ENCODE measurements around the gene MORN4. TPM values are rescaled to one million over a fixed set of nuclear protein-coding genes. Genes with fewer than 3 reads are reported as not detected.

The MORN4 gene
- total RNA-seq, 1 experiment from 2014 or later: 11.9 TPM

GRCh38 chr10:97612386-97612785, 20.9 kb downstream of the MORN4 start:
- H3K9ac ChIP-seq (ENCODE audit: extremely low read depth, insufficient read length, low read length): no peak overlapping the region
- H3K27ac Mint-ChIP-seq: no peak overlapping the region
- peak; percentile 51 for DNase-seq
- no peak overlapping the region for H2BK5ac ChIP-seq (ENCODE audit: insufficient read length, low read length)
- H3K4me2 ChIP-seq (ENCODE audit: insufficient read depth, insufficient read length, low read length): no peak overlapping the region
- no peak overlapping the region for H2BK12ac ChIP-seq (ENCODE audit: insufficient read length, low read depth, low read length)
- no peak overlapping the region for H3K14ac ChIP-seq (ENCODE audit: insufficient read depth, low read length)
- H2BK120ac ChIP-seq (ENCODE audit: low read depth, low read length, poor library complexity, severe bottlenecking): no peak overlapping the region
- no peak overlapping the region for H3K4ac ChIP-seq (ENCODE audit: low read depth, low read length)
- H3K79me2 ChIP-seq (ENCODE audit: insufficient read depth, low read length): no peaks in the 10 kb centered on the region
- H4K5ac ChIP-seq (ENCODE audit: insufficient read length, low read depth, low read length): no peak overlapping the region
- no peak overlapping the region for H3K27ac ChIP-seq (ENCODE audit: insufficient read length, low read depth, low read length)
- no peak overlapping the region for H2BK20ac ChIP-seq (ENCODE audit: low read depth, low read length, poor library complexity, severe bottlenecking)
- peaks cover 11 to 13% of the 10 kb centered on the region in 2 experiments for H3K4me1 Mint-ChIP-seq
- TF ChIP-seq CTCF (conservative IDR thresholded peaks at IDR 0.05): peak; percentile 70
- H3K27me3 Mint-ChIP-seq (ENCODE audit: low read depth): no peaks in the 10 kb centered on the region
- no peak overlapping the region for H3K23ac ChIP-seq (ENCODE audit: insufficient read length, low read depth, low read length)
- H3K18ac ChIP-seq (ENCODE audit: insufficient read length, low read depth, low read length): no peak overlapping the region
- 0 out of 7 replicates have a peak, but pooled peaks cover 3 to 5% (median 4%) of the 10 kb centered on the region in 3 experiments for H3K36me3 Mint-ChIP-seq (ENCODE audit: insufficient read depth in 1 of 3, low read depth in 3 of 3)
- no peak overlapping the region for H4K8ac ChIP-seq (replicated peaks; ENCODE audit: insufficient read length, low read depth, low read length)
- H3K23me2 ChIP-seq (ENCODE audit: insufficient read length, low read depth, low read length, poor library complexity, severe bottlenecking): no peaks in the 10 kb centered on the region
- H4K91ac ChIP-seq (ENCODE audit: insufficient read length, low read depth, low read length): no peak overlapping the region
- H2AK5ac ChIP-seq (ENCODE audit: insufficient read length, low read length): no peak overlapping the region
- no peaks in the 10 kb centered on the region for H3K9me3 ChIP-seq (ENCODE audit: control insufficient read depth, low read depth, low read length)
- H2BK15ac ChIP-seq (ENCODE audit: low read depth, low read length): no peak overlapping the region
- no CpG with 5 or more reads among the region's 2 CpGs for WGBS (ENCODE audit: extremely low coverage, insufficient read length, low lambda C conversion rate)
- no peaks in the 10 kb centered on the region for H3K27me3 ChIP-seq (ENCODE audit: insufficient read depth, low read length)
- H3K9me3 Mint-ChIP-seq: no peaks in the 10 kb centered on the region
- H4K20me1 ChIP-seq (ENCODE audit: control insufficient read depth, insufficient read depth, insufficient read length): no peaks in the 10 kb centered on the region
- H3K79me1 ChIP-seq (ENCODE audit: insufficient read depth, low read depth, low read length, poor library complexity, severe bottlenecking): no peaks in the 10 kb centered on the region
- H3T11ph ChIP-seq (ENCODE audit: low read length): no peak overlapping the region
- no peak overlapping the region for H2AFZ ChIP-seq (ENCODE audit: low read length)
- H3K4me3 Mint-ChIP-seq: no peak overlapping the region
- no peaks in the 10 kb centered on the region for H3K4me1 ChIP-seq (ENCODE audit: insufficient read depth, low read length)
- H3K56ac ChIP-seq (ENCODE audit: insufficient read length, low read depth, low read length): no peak overlapping the region

Data from H9 (cell line).